Calu3 (cell line): ENCODE measurements around the gene PPIP5K1. TPM values are rescaled to one million over a fixed set of nuclear protein-coding genes. Genes with fewer than 3 reads are reported as not detected.
"Not testable (repeated sequence)": the region's sequence is repeated elsewhere in the genome, so short reads cannot be mapped to it uniquely, and the experiment has no call there.

Experiments
- BruUV-seq: library from RNA; stranded (reverse); fragments of 400-500 nt; replicated peaks from 2 replicates; lab custom pipeline; 2021; lab: Mats Ljungman, UMichigan
- CTCF ChIA-PET: fragments of 300-600 bp; sonication (Branson Sonifier 250); formaldehyde crosslinking; loops from one replicate; lab custom pipeline; 2022; ENCODE audit warnings: antibody characterized with exemption; lab: Charles Lee
- DNase-seq: peaks from one replicate; pipeline ENCODE4 v3.0.0; 2022
- H3K27ac Mint-ChIP-seq: one replicate; pipeline ENCODE4 v1.8.0; 2022; ENCODE audit warnings: mixed read lengths; ENCODE audit not compliant: unreplicated experiment
- H3K27me3 Mint-ChIP-seq: one replicate; pipeline ENCODE4 v1.8.0; 2022; ENCODE audit warnings: mixed read lengths; ENCODE audit not compliant: unreplicated experiment
- H3K36me3 Mint-ChIP-seq: one replicate; pipeline ENCODE4 v1.8.0; 2022; ENCODE audit warnings: mild to moderate bottlenecking, moderate library complexity, mixed read lengths; ENCODE audit not compliant: insufficient read depth, unreplicated experiment
- H3K4me1 Mint-ChIP-seq: one replicate; pipeline ENCODE4 v1.8.0; 2022; ENCODE audit warnings: mild to moderate bottlenecking, low read depth, mixed read lengths; ENCODE audit not compliant: unreplicated experiment
- H3K4me3 Mint-ChIP-seq: one replicate; pipeline ENCODE4 v1.8.0; 2022; ENCODE audit warnings: mild to moderate bottlenecking, low read depth, moderate library complexity, mixed read lengths; ENCODE audit not compliant: unreplicated experiment
- H3K9me3 Mint-ChIP-seq: one replicate; pipeline ENCODE4 v1.8.0; 2022; ENCODE audit warnings: low read depth, mixed read lengths; ENCODE audit not compliant: unreplicated experiment
- CTCF ChIP-seq: fragments of 200-600 bp; IDR thresholded peaks from one replicate; pipeline ENCODE4 v1.8.0; 2022; ENCODE audit warnings: antibody characterized with exemption; ENCODE audit not compliant: unreplicated experiment
- intact Hi-C: fragments of 100-400 bp; cut with micrococcal nuclease; formaldehyde crosslinking; loops from one replicate; pipeline ENCODE4 v1.10.0; 2022; ENCODE audit not compliant: unreplicated experiment
- total RNA-seq: library from RNA; stranded (reverse); gene quantifications from 2 replicates; pipeline ENCODE4 v1.2.3, GENCODE V29; 2022

The PPIP5K1 gene
- total RNA-seq, 1 experiment from 2014 or later: 29.4 TPM

DNA sequence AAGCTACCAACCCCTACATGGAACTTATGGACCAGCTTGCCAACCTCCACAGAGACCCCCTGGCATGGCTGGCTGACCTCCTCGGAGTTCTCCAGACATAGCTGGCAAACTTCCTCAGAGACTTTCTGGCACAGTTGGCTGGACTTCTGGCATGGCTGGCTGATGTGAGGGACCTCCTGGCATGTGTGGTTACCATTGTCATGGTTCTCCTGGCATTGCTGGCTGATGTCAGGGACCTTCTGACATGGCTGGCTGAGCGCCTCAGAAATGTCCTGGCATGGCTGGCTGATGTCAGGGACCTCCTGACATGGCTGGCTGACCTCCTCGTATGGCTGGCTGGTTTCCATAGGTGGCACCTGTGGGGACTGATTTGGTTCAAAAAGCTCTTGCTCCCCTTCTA is 55.1 kb downstream of the PPIP5K1 start:
- CTCF ChIA-PET: no interaction called here
- intact Hi-C loops: no loop called here
- H3K27ac Mint-ChIP-seq: no peak overlapping the region
- no peak overlapping the region for H3K4me3 Mint-ChIP-seq
- DNase-seq: no peak
- no peak for TF ChIP-seq CTCF
- H3K9me3 Mint-ChIP-seq: no peaks in the 10 kb centered on the region
- no peaks in the 10 kb centered on the region for H3K4me1 Mint-ChIP-seq
- BruUV-seq: no TSS peak
- no peaks in the 10 kb centered on the region for H3K27me3 Mint-ChIP-seq
- no peaks in the 10 kb centered on the region for H3K36me3 Mint-ChIP-seq

DNA sequence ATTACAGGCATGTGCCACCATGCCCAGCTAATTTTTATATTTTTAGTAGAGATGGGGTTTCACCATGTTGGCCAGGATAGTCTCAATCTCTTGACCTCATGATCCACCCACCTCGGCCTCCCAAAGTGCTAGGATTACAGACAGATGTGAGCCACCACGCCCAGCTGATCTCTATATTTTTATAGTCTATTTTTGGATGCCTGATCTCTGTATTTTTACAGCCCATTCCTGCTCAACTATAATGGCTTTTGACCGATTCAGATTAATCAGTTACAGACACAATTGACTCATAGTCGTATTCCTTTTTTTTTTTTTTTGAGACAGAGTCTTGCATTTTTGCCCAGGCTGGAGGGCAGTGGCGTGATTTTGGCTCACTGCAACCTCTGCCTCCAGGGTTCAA is 57.2 kb downstream of the PPIP5K1 start:
- DNase-seq, CTCF ChIA-PET, H3K27me3 Mint-ChIP-seq, H3K4me3 Mint-ChIP-seq, H3K27ac Mint-ChIP-seq, H3K36me3 Mint-ChIP-seq, BruUV-seq, intact Hi-C loops, H3K4me1 Mint-ChIP-seq, H3K9me3 Mint-ChIP-seq: not testable (repeated sequence)

DNA sequence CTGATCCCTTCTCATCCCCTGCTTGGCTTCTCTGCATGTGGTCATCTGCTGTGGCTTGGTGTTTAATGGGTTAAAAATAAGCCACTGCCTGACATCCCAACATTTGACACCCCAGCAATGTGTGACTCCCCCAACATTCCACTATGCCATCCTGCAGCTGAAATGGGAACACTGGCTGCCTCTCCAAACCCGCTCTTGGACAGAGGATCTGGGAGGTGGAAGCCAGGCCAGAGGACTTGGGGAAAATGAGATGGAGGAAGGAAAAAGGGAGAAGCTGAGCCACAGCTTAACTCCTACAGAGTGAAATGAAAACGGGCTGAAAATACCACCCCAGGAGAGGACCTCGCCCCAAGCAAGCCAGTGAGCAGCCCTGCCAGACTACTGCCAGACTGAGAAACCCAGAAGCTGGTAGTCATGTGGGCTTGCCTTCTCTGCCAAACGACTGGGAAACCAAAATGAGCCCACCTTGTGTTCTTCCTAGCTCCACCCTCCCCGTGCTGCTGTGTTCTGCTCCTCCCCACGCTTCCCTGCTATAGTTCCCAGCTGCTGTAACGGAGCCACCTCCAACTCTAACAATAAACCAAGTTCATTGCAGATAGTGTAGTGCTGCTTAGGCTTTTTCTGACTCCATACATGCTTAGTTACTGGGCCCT is 58.9 kb downstream of the PPIP5K1 start:
- intact Hi-C loops: no loop called here
- Mint-ChIP-seq H3K4me3 (no peak overlapping the region), H3K27me3 (peaks cover 5% of the 10 kb centered on the region), H3K36me3 (no peaks in the 10 kb centered on the region), H3K27ac (no peak overlapping the region), H3K9me3 (no peaks in the 10 kb centered on the region), H3K4me1 (no peaks in the 10 kb centered on the region)
- DNase-seq: no peak
- no TSS peak for BruUV-seq
- TF ChIP-seq CTCF: no peak
- CTCF ChIA-PET: no interaction called here

DNA sequence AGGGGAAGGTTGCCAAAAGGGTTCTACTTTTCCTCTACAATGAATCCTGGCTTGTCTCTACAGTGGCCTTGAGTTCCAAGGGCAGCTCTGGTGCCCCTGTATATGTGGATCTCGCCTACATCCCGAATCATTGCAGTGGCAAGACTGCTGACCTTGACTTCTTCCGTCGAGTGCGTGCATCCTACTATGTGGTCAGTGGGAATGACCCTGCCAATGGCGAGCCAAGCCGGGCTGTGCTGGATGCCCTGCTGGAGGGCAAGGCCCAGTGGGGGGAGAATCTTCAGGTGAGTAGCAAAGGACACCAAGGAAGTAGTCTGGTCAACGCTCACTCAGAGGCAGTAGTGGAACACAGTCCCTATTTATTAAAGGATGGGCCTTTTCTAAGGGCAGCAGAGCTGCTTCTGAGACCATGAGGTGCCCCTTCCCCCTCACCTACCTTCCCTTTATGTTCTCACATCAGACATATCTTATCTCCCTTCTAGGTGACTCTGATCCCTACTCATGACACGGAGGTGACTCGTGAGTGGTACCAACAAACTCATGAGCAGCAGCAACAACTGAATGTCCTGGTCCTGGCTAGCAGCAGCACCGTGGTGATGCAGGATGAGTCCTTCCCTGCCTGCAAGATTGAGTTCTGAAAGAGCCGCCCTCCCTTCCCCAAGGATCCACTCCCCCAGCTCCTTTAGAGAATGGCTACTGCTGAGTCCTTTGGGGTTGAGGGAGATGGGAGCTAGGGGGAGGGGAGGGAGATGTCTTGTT is 60.2 kb downstream of the PPIP5K1 start:
- DNase-seq: no peak
- no peaks in the 10 kb centered on the region for H3K9me3 Mint-ChIP-seq
- CTCF ChIA-PET: no interaction called here
- BruUV-seq: no TSS peak
- no peaks in the 10 kb centered on the region for H3K36me3 Mint-ChIP-seq
- intact Hi-C loops: no loop called here
- H3K4me3 Mint-ChIP-seq: no peak overlapping the region
- no peaks in the 10 kb centered on the region for H3K4me1 Mint-ChIP-seq
- H3K27me3 Mint-ChIP-seq: peaks cover 19% of the 10 kb centered on the region
- no peak overlapping the region for H3K27ac Mint-ChIP-seq
- TF ChIP-seq CTCF: no peak

GRCh38 chr15:43529141-43529540 is 60.9 kb downstream of the PPIP5K1 start:
- H3K9me3 Mint-ChIP-seq: no peaks in the 10 kb centered on the region
- CTCF ChIA-PET: no interaction called here
- no peak for TF ChIP-seq CTCF
- BruUV-seq: no TSS peak
- H3K4me1 Mint-ChIP-seq: no peaks in the 10 kb centered on the region
- no peak for DNase-seq
- H3K27me3 Mint-ChIP-seq: peaks cover 25% of the 10 kb centered on the region
- no peak overlapping the region for H3K27ac Mint-ChIP-seq
- intact Hi-C loops: no loop called here
- no peak overlapping the region for H3K4me3 Mint-ChIP-seq
- no peaks in the 10 kb centered on the region for H3K36me3 Mint-ChIP-seq
